Stomach (tissue), 9 donors: ENCODE measurements around the gene ZDHHC11. TPM values are rescaled to one million over a fixed set of nuclear protein-coding genes. Genes with fewer than 3 reads are reported as not detected.
"Not testable (repeated sequence)": the region's sequence is repeated elsewhere in the genome, so short reads cannot be mapped to it uniquely, and the experiment has no call there.

Experiments used
- DNase-seq, 2 donors: peaks; one replicate each; pipeline versions ENCODE4 v3.0.0 to v3.0.0-alpha.2; 2013 to 2019
- H3K27ac ChIP-seq, 5 donors: fragments of 200-600 bp in 4 of 5; sonication (generic) in 4 of 5; one replicate each; pipeline ENCODE4 v1.5.1; 2013 to 2019; ENCODE audit warnings: mild to moderate bottlenecking in 1 of 5, moderate library complexity in 1 of 5
- H3K27me3 ChIP-seq, 3 donors: fragments of 200-600 bp; sonication (generic); one replicate each; pipeline ENCODE4 v1.5.1; 2017 to 2019; ENCODE audit warnings: mixed run types in 1 of 3
- H3K36me3 ChIP-seq, 4 donors: fragments of 200-600 bp; sonication (generic); 1 replicate in 3 of 4; 2 replicates in 1 of 4; pipeline ENCODE4 v1.5.1; 2016 to 2019
- H3K4me1 ChIP-seq, 4 donors: fragments of 200-600 bp; sonication (generic); one replicate each; pipeline ENCODE4 v1.5.1; 2016 to 2019
- H3K4me3 ChIP-seq, 4 donors: fragments of 200-600 bp; sonication (generic) in 3 of 4; one replicate each; pipeline ENCODE4 v1.5.1; 2016 to 2019; ENCODE audit warnings: mild to moderate bottlenecking in 1 of 4
- H3K9me3 ChIP-seq, 4 donors: fragments of 200-600 bp; sonication (generic); one replicate each; pipeline ENCODE4 v1.5.1; 2016 to 2019
- CTCF ChIP-seq, 7 experiments: fragments of 450-650 bp in 4 of 7; fragments of 200-600 bp in 3 of 7; sonication (generic) in 3 of 7; IDR thresholded peaks; one replicate each; pipeline ENCODE4 v1.5.1; 2016 to 2019; ENCODE audit warnings: antibody characterized with exemption in 7 of 7, control low read depth in 2 of 7, mild to moderate bottlenecking in 1 of 7
- EP300 ChIP-seq: sonication (generic); formaldehyde crosslinking; IDR thresholded peaks from one replicate; pipeline ENCODE4 v1.6.1; 2017; ENCODE audit warnings: antibody characterized with exemption
- POLR2A ChIP-seq, 4 donors: fragments of 450-650 bp; IDR thresholded peaks; one replicate each; pipeline ENCODE4 v1.6.1; 2016; ENCODE audit warnings: antibody characterized with exemption in 4 of 4, control low read depth in 2 of 4, mild to moderate bottlenecking in 1 of 4, moderate library complexity in 1 of 4
- POLR2AphosphoS5 ChIP-seq, 3 donors: sonication (generic); formaldehyde crosslinking; IDR thresholded peaks; one replicate each; pipeline ENCODE4 v1.6.1; 2016; ENCODE audit warnings: antibody characterized with exemption in 3 of 3
- WGBS, 5 donors: extraction: QIAGEN DNeasy Blood & Tissue Kit in 3 of 5; methylation state at CpG; one replicate each; pipeline versions ENCODE4 v1.1.5 to v1.1.7; 2013 to 2018; 5-methylcytosine and 5-hydroxymethylcytosine counted together
- intact Hi-C: fragments of 100-400 bp; cut with DNase I; formaldehyde crosslinking; loops from one replicate; pipeline ENCODE4 v1.15.1; 2023; ENCODE audit warnings: low total_unique reads
- polyA plus RNA-seq, 3 donors: library from polyadenylated mRNA; stranded (reverse); fragments of 200-250 nt; gene quantifications; one replicate each; pipeline ENCODE4 v1.2.3, GENCODE V29; 2013
- total RNA-seq, 5 donors: library from RNA; depleted of rRNA; stranded (reverse); fragments of >200 nt; gene quantifications; one replicate each; pipeline versions ENCODE4 v1.1.0 to v1.2.3, GENCODE V29; 2014 to 2016
- donor health status: healthy with polysubstance abuse.
- donor health status: Bipolar disorder and iron deficiency.
- donor health status: healthy.

ZDHHC11 gene
- total and polyA plus RNA-seq, 8 donors = 1.6 to 35.2 (median 8.3) TPM

GRCh38 chr5:819078-819477, 31.7 kb downstream of the ZDHHC11 start:
- Histone ChIP-seq H3K4me1 (no peaks in the 10 kb centered on the region), H3K27ac (no peak overlapping the region), H3K4me3 (no peak overlapping the region), H3K36me3 (peaks cover 0 to 24% (median 4%) of the 10 kb centered on the region in 4 donors), H3K27me3 (no peaks in the 10 kb centered on the region), H3K9me3 (peaks cover 0 to 8% (median 6%) of the 10 kb centered on the region in 4 donors)
- intact Hi-C loops = no loop called here
- WGBS, 5 donors = 74 to 86% (median 85%) methylated on average over 3 of the region's 3 CpGs; no CpG with 5 or more reads in 1 of the 5 donors
- TF ChIP-seq CTCF (IDR thresholded peaks at IDR 0.05) (no peak), POLR2AphosphoS5 (IDR thresholded peaks at IDR 0.05) (no peak), POLR2A (IDR thresholded peaks at IDR 0.05) (no peak), EP300 (no peak)
- no peak for DNase-seq

DNA sequence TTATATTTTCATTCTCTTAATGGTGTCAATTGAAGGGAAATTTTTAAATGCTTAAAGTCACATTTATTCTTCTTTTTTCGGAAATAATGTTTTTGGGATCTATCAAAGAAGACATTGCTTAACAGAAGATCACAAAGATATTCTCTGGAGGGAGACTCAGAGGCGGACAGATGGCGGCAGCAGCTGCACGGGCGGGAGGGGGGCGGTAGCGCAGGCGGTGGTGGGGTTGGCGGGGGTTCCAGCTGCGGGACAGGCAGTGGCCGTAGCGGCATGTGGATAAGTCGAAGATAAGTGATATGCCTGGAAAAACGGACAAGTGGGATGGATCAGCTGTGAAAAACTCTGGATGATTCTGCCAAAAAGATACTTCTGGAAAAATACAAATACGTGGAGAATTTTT, 34.6 kb downstream of the ZDHHC11 start:
- no peak overlapping the region for H3K4me3 ChIP-seq
- no peaks in the 10 kb centered on the region for H3K27me3 ChIP-seq
- H3K36me3 ChIP-seq = peaks cover 0 to 8% (median 0%) of the 10 kb centered on the region in 4 donors
- intact Hi-C loops = no loop called here
- H3K4me1 ChIP-seq = no peaks in the 10 kb centered on the region
- 95 to 98% (median 96%) methylated on average over 15 of the region's 15 CpGs; no CpG with 5 or more reads in 1 of the 5 donors for WGBS, 5 donors
- peaks cover 0 to 8% (median 6%) of the 10 kb centered on the region in 4 donors for H3K9me3 ChIP-seq
- no peak for DNase-seq
- no peak overlapping the region for H3K27ac ChIP-seq
- no peak for TF ChIP-seq POLR2AphosphoS5 (IDR thresholded peaks at IDR 0.05)
- no peak for TF ChIP-seq POLR2A (IDR thresholded peaks at IDR 0.05)
- no peak for TF ChIP-seq EP300
- TF ChIP-seq CTCF (IDR thresholded peaks at IDR 0.05) = no peak

GRCh38 chr5:815449-815848, 35.3 kb downstream of the ZDHHC11 start:
- no peak overlapping the region for H3K27ac ChIP-seq
- TF ChIP-seq POLR2AphosphoS5 (IDR thresholded peaks at IDR 0.05) (no peak), CTCF (IDR thresholded peaks at IDR 0.05) (no peak), EP300 (no peak), POLR2A (IDR thresholded peaks at IDR 0.05) (no peak)
- no peaks in the 10 kb centered on the region for H3K27me3 ChIP-seq
- no peak overlapping the region for H3K4me3 ChIP-seq
- intact Hi-C loops = no loop called here
- DNase-seq = no peak
- 94 to 96% (median 96%) methylated on average over 3 of the region's 3 CpGs; no CpG with 5 or more reads in 1 of the 5 donors for WGBS, 5 donors
- H3K36me3 ChIP-seq = peaks cover 0 to 7% (median 0%) of the 10 kb centered on the region in 4 donors
- H3K9me3 ChIP-seq = peaks cover 0 to 8% (median 6%) of the 10 kb centered on the region in 4 donors
- H3K4me1 ChIP-seq = no peaks in the 10 kb centered on the region

- WGBS, 5 donors = 80 to 92% (median 90%) methylated on average over 4 to 5 of the region's 5 CpGs; no CpG with 5 or more reads in 1 of the 5 donors
- H3K4me3 ChIP-seq, H3K36me3 ChIP-seq, DNase-seq, H3K27me3 ChIP-seq, intact Hi-C loops, H3K9me3 ChIP-seq, H3K4me1 ChIP-seq, H3K27ac ChIP-seq: not testable (repeated sequence)
These were observed 37.2 kb downstream of the ZDHHC11 start for GRCh38 chr5:813575-813974.

DNA sequence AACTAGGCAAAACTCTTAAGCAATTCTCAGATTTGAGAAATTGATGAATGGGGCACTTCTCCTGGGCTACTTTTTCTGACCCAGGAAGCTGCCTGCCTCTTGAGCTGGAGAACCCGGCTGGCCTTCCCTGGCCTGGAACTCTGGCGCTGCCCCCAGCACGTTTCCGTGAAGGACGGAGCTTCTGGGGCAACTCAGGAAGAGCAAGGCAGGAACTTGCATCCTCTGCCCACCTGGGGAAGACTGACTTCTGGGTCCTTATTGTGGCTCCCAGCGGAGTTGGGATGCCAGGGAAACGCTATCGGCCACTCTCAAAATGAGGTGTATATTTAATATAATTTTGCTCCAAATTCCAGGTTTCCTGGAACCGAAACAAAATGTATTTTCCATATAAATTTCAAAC, 39.4 kb downstream of the ZDHHC11 start:
- H3K36me3 ChIP-seq, H3K27me3 ChIP-seq, DNase-seq, H3K9me3 ChIP-seq, H3K27ac ChIP-seq, H3K4me1 ChIP-seq, intact Hi-C loops, H3K4me3 ChIP-seq: not testable (repeated sequence)
- 71 to 79% (median 75%) methylated on average over 5 to 8 of the region's 9 CpGs for WGBS, 5 donors

DNA sequence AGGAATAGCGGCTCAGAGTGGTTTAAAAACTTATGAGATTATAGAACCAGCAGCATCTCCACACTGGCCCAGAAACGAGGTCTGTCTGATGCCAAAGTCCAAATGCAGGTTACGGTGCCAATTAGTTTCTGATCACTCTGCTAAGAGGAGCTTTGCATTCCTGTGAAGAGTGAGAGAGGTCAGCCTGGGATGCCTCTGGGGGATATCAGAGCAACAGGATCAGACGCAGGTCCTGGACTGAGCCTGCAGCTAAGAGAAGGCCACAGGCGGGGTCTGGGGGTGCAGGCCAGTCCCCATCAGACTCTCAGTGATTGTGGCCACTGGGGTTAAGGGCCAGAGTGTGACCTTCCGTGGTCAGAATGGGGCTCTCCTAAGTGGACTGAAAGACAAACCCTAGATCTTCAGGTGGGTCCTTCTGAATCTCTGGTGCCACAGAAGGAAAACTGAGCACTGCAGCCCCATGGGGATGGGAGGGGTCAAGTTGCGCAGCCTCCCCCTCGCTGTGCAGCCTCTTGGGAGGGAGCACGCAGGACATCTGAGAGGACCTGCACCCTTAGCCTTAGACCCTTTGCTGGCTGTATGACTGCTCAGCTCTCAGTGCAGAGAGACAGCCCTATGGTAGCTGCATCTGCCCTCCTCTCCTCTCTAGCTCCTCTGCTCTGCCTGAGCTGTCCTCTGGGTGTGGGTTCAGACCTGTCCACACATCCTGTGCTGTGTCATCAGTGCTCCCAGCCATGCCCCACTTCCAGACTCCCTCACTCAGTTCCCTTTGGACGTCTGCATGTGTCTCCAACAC, 42.9 kb downstream of the ZDHHC11 start:
- WGBS, 5 donors = 72 to 90% (median 82%) methylated on average over 3 to 6 of the region's 10 CpGs
- intact Hi-C loops = not testable (repeated sequence)

More for the DNA sequence above, 42.9 kb downstream of the ZDHHC11 start:
- H3K27ac ChIP-seq, DNase-seq, H3K36me3 ChIP-seq, H3K4me3 ChIP-seq, H3K27me3 ChIP-seq, H3K4me1 ChIP-seq: not testable (repeated sequence)
- peaks cover 0 to 12% (median 9%) of the 10 kb centered on the region in 4 donors for H3K9me3 ChIP-seq
